HT-29 (cell line): Measurements from ENCODE around the gene INHBE. TPM values are rescaled to one million over a fixed set of nuclear protein-coding genes. Genes with fewer than 3 reads are reported as not detected.
A peak's percentile ranks its signal among the peaks of the same experiment; 100 is the strongest.

Source experiments
- DNase-seq: peaks from one replicate; pipeline ENCODE4 v3.0.0-alpha.2; 2015; ENCODE audit warnings: low spot score
- total RNA-seq: library from RNA; depleted of rRNA; stranded (reverse); fragments of >200 nt; shearing (Covaris generic); gene quantifications from 2 replicates; pipeline ENCODE4 v1.2.3, GENCODE V29; 2014

The INHBE gene
- total RNA-seq, 1 experiment from 2014 or later: 0.41 TPM

GRCh38 chr12:57460841-57461275 lies 5.8 kb downstream of the INHBE start:
- DNase-seq: no peak

GRCh38 chr12:57461276-57461916 lies 6.3 kb downstream of the INHBE start:
- DNase-seq: peak; percentile 45

GRCh38 chr12:57461917-57462250 lies 6.8 kb downstream of the INHBE start:
- DNase-seq: no peak

GRCh38 chr12:57462251-57462911 lies 7.3 kb downstream of the INHBE start:
- DNase-seq: peak; percentile 96

GRCh38 chr12:57462912-57463253 lies 7.8 kb downstream of the INHBE start:
- DNase-seq: no peak

GRCh38 chr12:57464569-57464968 lies 9.5 kb downstream of the INHBE start:
- no peak for DNase-seq

GRCh38 chr12:57465030-57465746 lies 10.1 kb downstream of the INHBE start:
- DNase-seq: no peak

- DNase-seq: no peak
These were observed 10.8 kb downstream of the INHBE start for GRCh38 chr12:57465747-57466505.

GRCh38 chr12:57467212-57467874 lies 12.2 kb downstream of the INHBE start:
- DNase-seq: no peak

GRCh38 chr12:57467915-57468314 lies 12.8 kb downstream of the INHBE start:
- no peak for DNase-seq

- no peak for DNase-seq
These were observed 14.4 kb downstream of the INHBE start for GRCh38 chr12:57469296-57470164.

GRCh38 chr12:57470286-57470969 lies 15.3 kb downstream of the INHBE start:
- DNase-seq: no peak

GRCh38 chr12:57470970-57471656 lies 16.0 kb downstream of the INHBE start:
- no peak for DNase-seq

GRCh38 chr12:57471661-57472060 lies 16.6 kb downstream of the INHBE start:
- DNase-seq: no peak

GRCh38 chr12:57472391-57472790 lies 17.3 kb downstream of the INHBE start:
- DNase-seq: no peak

- DNase-seq: peak; percentile 22
These were observed 18.3 kb downstream of the INHBE start for GRCh38 chr12:57473392-57473791.

- no peak for DNase-seq
These were observed 18.8 kb downstream of the INHBE start for GRCh38 chr12:57473886-57474285.

- peak; percentile 83 for DNase-seq
These were observed 19.3 kb downstream of the INHBE start for GRCh38 chr12:57474430-57474829.

GRCh38 chr12:57474862-57475261 lies 19.8 kb downstream of the INHBE start:
- DNase-seq: no peak
